GM18909 (cell line): ENCODE data around the gene POU2AF2.

Experiments used
- ATAC-seq: cut with Tn5 transposase; IDR thresholded peaks from one replicate; pipeline ENCODE4 v1.9.1; 2021; ENCODE audit warnings: mild to moderate bottlenecking; ENCODE audit not compliant: unreplicated experiment, poor library complexity

Gene POU2AF2

GRCh38 chr11:111327908-111328624, 82.5 kb downstream of the POU2AF2 start:
- ATAC-seq = no peak

GRCh38 chr11:111329306-111330204, 84.0 kb downstream of the POU2AF2 start:
- ATAC-seq = no peak

GRCh38 chr11:111330234-111330893, 84.8 kb downstream of the POU2AF2 start:
- no peak for ATAC-seq

- no peak for ATAC-seq
Observed at GRCh38 chr11:111331711-111332479, 86.4 kb downstream of the POU2AF2 start.

- no peak for ATAC-seq
Observed at GRCh38 chr11:111334532-111335502, 89.3 kb downstream of the POU2AF2 start.

GRCh38 chr11:111335549-111335948, 90.0 kb downstream of the POU2AF2 start:
- no peak for ATAC-seq
